Measurements from ENCODE around the gene GNGT2. TPM values are rescaled to one million over a fixed set of nuclear protein-coding genes. Genes with fewer than 3 reads are reported as not detected.

The GNGT2 gene
- total RNA-seq, result 10 to 100 TPM; 39.8 to 45.3 TPM

GRCh38 chr17:49210158-49211029 lies at the start of gene GNGT2, which contains the start of gene ABI3:
Gene GNGT2, minus strand, starts transcription at chr17:49210574. Its CDS starts 3,152 bp downstream, at chr17:49207422.
Gene ABI3, plus strand, starts transcription at chr17:49210707. Its CDS starts 18 bp downstream, at chr17:49210725.
- Mint-ChIP-seq H3K27ac (peak within 1 kb of the TSS; percentile 85), H3K4me3 (peak within 1 kb of the TSS; percentile 98), H3K27me3 (no peaks in the 10 kb centered on the region), H3K36me3 (peaks cover 56% of the 10 kb centered on the region), H3K9me3 (ENCODE audit: low read depth) (no peaks in the 10 kb centered on the region), H3K4me1 (peaks cover 54% of the 10 kb centered on the region)
- CTCF ChIA-PET, result interaction anchor here (1.8 to 5.6 kb wide), 8 partner anchors 10 to 346 kb away, joined by 4 to 46 read pairs (median 16); no protein-coding TSS in a partner anchor
- DNase-seq (peak; percentile 87), ATAC-seq (peak; percentile 87)

GRCh38 chr17:49259663-49260010 lies 49.3 kb upstream of the GNGT2 start:
- ATAC-seq, result no peak
- H3K36me3 Mint-ChIP-seq, result no peaks in the 10 kb centered on the region
- CTCF ChIA-PET, result interaction anchor here (1.1 to 2.6 kb wide), 5 partner anchors 32 to 227 kb away, joined by 3 to 11 read pairs (median 4); no protein-coding TSS in a partner anchor

GRCh38 chr17:49258394-49258793 lies 48.0 kb upstream of the GNGT2 start:
- Mint-ChIP-seq H3K4me3 (no peak overlapping the region), H3K9me3 (ENCODE audit: low read depth) (no peaks in the 10 kb centered on the region), H3K27me3 (peaks cover 10% of the 10 kb centered on the region), H3K4me1 (peaks cover 12% of the 10 kb centered on the region), H3K36me3 (no peaks in the 10 kb centered on the region), H3K27ac (no peak overlapping the region)
- DNase-seq, result no peak
- CTCF ChIA-PET, result no interaction called here
- no peak for ATAC-seq

More at GRCh38 chr17:49259663-49260010, 49.3 kb upstream of the GNGT2 start:
- peaks cover 12% of the 10 kb centered on the region for H3K4me1 Mint-ChIP-seq
- peaks cover 12% of the 10 kb centered on the region for H3K27me3 Mint-ChIP-seq
- H3K27ac Mint-ChIP-seq, result no peak overlapping the region
- DNase-seq, result no peak
- H3K4me3 Mint-ChIP-seq, result peak overlapping the region; percentile 69
- no peaks in the 10 kb centered on the region for H3K9me3 Mint-ChIP-seq (ENCODE audit: low read depth)

- Mint-ChIP-seq H3K36me3 (no peaks in the 10 kb centered on the region), H3K27ac (no peak overlapping the region), H3K27me3 (peaks cover 3% of the 10 kb centered on the region), H3K4me1 (peaks cover 4% of the 10 kb centered on the region), H3K4me3 (no peak overlapping the region), H3K9me3 (ENCODE audit: low read depth) (no peaks in the 10 kb centered on the region)
- ATAC-seq (no peak), DNase-seq (no peak)
- CTCF ChIA-PET, result no interaction called here
Observed at GRCh38 chr17:49255125-49255524, 44.8 kb upstream of the GNGT2 start.

- CTCF ChIA-PET, result interaction anchor here (0.7 kb wide), 1 partner anchor 154 kb away, joined by 3 read pairs; no protein-coding TSS in a partner anchor
- peaks cover 6% of the 10 kb centered on the region for H3K27me3 Mint-ChIP-seq
- ATAC-seq (no peak), DNase-seq (no peak)
- H3K27ac Mint-ChIP-seq, result no peak overlapping the region
- H3K4me3 Mint-ChIP-seq, result no peak overlapping the region
- no peaks in the 10 kb centered on the region for H3K4me1 Mint-ChIP-seq
- no peaks in the 10 kb centered on the region for H3K36me3 Mint-ChIP-seq
- no peaks in the 10 kb centered on the region for H3K9me3 Mint-ChIP-seq (ENCODE audit: low read depth)
Observed at GRCh38 chr17:49254066-49254465, 43.7 kb upstream of the GNGT2 start.

- Mint-ChIP-seq H3K27me3 (peaks cover 13% of the 10 kb centered on the region), H3K9me3 (ENCODE audit: low read depth) (no peaks in the 10 kb centered on the region), H3K4me3 (no peak overlapping the region), H3K4me1 (no peaks in the 10 kb centered on the region), H3K27ac (no peak overlapping the region), H3K36me3 (no peaks in the 10 kb centered on the region)
- CTCF ChIA-PET, result no interaction called here
- ATAC-seq (no peak), DNase-seq (no peak)
Observed at GRCh38 chr17:49252148-49252695, 41.8 kb upstream of the GNGT2 start.

- no peak overlapping the region for H3K27ac Mint-ChIP-seq
Observed at GRCh38 chr17:49249890-49250522, 39.6 kb upstream of the GNGT2 start.

GRCh38 chr17:49249292-49249794 lies 39.0 kb upstream of the GNGT2 start:
- Mint-ChIP-seq H3K9me3 (ENCODE audit: low read depth) (no peaks in the 10 kb centered on the region), H3K4me1 (no peaks in the 10 kb centered on the region), H3K27ac (no peak overlapping the region), H3K27me3 (peaks cover 9% of the 10 kb centered on the region), H3K4me3 (no peak overlapping the region), H3K36me3 (no peaks in the 10 kb centered on the region)
- CTCF ChIA-PET, result no interaction called here
- DNase-seq (no peak), ATAC-seq (no peak)

More at GRCh38 chr17:49249890-49250522, 39.6 kb upstream of the GNGT2 start:
- no peak for ATAC-seq
- Mint-ChIP-seq H3K9me3 (ENCODE audit: low read depth) (no peaks in the 10 kb centered on the region), H3K36me3 (no peaks in the 10 kb centered on the region), H3K4me1 (no peaks in the 10 kb centered on the region), H3K27me3 (peaks cover 9% of the 10 kb centered on the region), H3K4me3 (no peak overlapping the region)
- CTCF ChIA-PET, result no interaction called here
- no peak for DNase-seq

- DNase-seq (no peak), ATAC-seq (no peak)
- no peaks in the 10 kb centered on the region for H3K4me1 Mint-ChIP-seq
- peaks cover 9% of the 10 kb centered on the region for H3K27me3 Mint-ChIP-seq
- H3K36me3 Mint-ChIP-seq, result no peaks in the 10 kb centered on the region
- CTCF ChIA-PET, result interaction anchor here (0.6 kb wide), 1 partner anchor 59 kb away, joined by 3 read pairs; no protein-coding TSS in a partner anchor
- H3K27ac Mint-ChIP-seq, result no peak overlapping the region
- no peaks in the 10 kb centered on the region for H3K9me3 Mint-ChIP-seq (ENCODE audit: low read depth)
- no peak overlapping the region for H3K4me3 Mint-ChIP-seq
Observed at GRCh38 chr17:49247944-49248343, 37.6 kb upstream of the GNGT2 start.

GRCh38 chr17:49244839-49245238 lies 34.5 kb upstream of the GNGT2 start:
- no peak for DNase-seq
- Mint-ChIP-seq H3K27ac (no peak overlapping the region), H3K9me3 (ENCODE audit: low read depth) (no peaks in the 10 kb centered on the region), H3K4me1 (no peaks in the 10 kb centered on the region), H3K36me3 (no peaks in the 10 kb centered on the region), H3K4me3 (no peak overlapping the region), H3K27me3 (peaks cover 9% of the 10 kb centered on the region)
- CTCF ChIA-PET, result interaction anchor here (1.2 kb wide), 1 partner anchor 52 kb away, joined by 3 read pairs; no protein-coding TSS in a partner anchor
- no peak for ATAC-seq

GRCh38 chr17:49242813-49243212 lies 32.4 kb upstream of the GNGT2 start:
- Mint-ChIP-seq H3K4me3 (no peak overlapping the region), H3K9me3 (ENCODE audit: low read depth) (no peaks in the 10 kb centered on the region), H3K27me3 (peaks cover 3% of the 10 kb centered on the region), H3K36me3 (no peaks in the 10 kb centered on the region), H3K4me1 (no peaks in the 10 kb centered on the region), H3K27ac (no peak overlapping the region)
- CTCF ChIA-PET, result interaction anchor here (1.3 kb wide), 1 partner anchor 313 kb away, joined by 4 read pairs; no protein-coding TSS in a partner anchor
- ATAC-seq, result no peak
- DNase-seq, result no peak

- H3K27ac Mint-ChIP-seq, result no peak overlapping the region
- no peaks in the 10 kb centered on the region for H3K9me3 Mint-ChIP-seq (ENCODE audit: low read depth)
- no peak overlapping the region for H3K4me3 Mint-ChIP-seq
- DNase-seq (no peak), ATAC-seq (no peak)
- H3K36me3 Mint-ChIP-seq, result no peaks in the 10 kb centered on the region
- H3K27me3 Mint-ChIP-seq, result no peaks in the 10 kb centered on the region
- CTCF ChIA-PET, result interaction anchor here (1.3 to 3.0 kb wide), 2 partner anchors 14 to 61 kb away, joined by 3 to 9 read pairs; no protein-coding TSS in a partner anchor
- no peaks in the 10 kb centered on the region for H3K4me1 Mint-ChIP-seq
Observed at GRCh38 chr17:49241692-49242397, 31.5 kb upstream of the GNGT2 start.

All from activated CD8-positive, alpha-beta memory T cell treated with anti-CD3 and anti-CD28 coated beads, Interleukin-2, amount 10 ng/mL, durations not matched to agents 7 days and 5 days (primary cell).